Measurements from ENCODE around the gene RCAN1.

DNA sequence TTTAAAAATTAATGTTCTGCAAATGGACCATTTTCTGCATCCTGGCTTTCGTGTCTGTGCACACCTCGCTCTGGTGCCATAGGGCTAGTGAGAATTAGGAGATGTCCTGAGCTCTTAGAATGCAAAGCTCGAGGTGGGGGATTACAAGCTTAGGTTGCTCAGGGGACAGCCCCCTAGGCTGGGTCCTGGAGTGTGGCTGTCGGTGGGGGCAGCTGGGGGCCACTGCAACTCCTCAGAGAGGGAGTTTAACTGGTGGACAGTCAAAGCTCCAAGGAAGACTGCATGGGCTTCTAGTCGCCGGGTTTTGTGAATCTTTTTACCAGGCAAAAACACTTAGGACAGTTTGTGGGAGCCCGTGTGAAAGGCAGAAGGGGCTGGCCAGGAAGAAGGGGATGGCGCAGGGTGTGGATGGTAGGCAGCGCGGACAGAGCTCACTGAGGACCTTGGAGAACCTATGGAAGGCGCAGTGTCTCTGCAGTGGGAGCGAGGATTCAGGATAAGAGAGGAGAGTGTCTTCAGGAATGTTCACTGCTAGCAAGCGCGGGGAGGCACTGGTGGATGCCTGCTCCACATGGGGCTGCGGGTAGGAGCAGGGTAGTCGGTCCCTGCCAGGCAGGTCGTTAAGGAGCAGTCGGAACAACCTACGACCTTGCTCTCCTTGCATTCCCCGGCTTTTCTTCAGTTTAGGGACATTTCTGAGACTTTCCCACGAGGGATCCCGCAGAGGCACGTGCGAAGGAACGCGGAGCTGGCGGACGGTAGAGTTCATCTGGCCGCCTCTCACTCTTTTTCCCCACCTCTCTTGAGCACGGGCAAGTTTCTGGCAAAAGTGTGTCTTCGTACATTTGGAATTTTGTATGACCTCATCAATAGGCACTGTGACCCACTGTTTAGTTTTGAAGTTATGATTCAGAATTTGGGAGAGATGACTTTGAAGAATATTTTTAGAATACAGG, 90.0 kb downstream of the RCAN1 start:
- TF ChIP-seq ZNF616 (CRISPR knock-in tag; IDR thresholded peaks at IDR 0.05; ENCODE audit: low read depth), result no peak
- TF ChIP-seq, protein P1, sequence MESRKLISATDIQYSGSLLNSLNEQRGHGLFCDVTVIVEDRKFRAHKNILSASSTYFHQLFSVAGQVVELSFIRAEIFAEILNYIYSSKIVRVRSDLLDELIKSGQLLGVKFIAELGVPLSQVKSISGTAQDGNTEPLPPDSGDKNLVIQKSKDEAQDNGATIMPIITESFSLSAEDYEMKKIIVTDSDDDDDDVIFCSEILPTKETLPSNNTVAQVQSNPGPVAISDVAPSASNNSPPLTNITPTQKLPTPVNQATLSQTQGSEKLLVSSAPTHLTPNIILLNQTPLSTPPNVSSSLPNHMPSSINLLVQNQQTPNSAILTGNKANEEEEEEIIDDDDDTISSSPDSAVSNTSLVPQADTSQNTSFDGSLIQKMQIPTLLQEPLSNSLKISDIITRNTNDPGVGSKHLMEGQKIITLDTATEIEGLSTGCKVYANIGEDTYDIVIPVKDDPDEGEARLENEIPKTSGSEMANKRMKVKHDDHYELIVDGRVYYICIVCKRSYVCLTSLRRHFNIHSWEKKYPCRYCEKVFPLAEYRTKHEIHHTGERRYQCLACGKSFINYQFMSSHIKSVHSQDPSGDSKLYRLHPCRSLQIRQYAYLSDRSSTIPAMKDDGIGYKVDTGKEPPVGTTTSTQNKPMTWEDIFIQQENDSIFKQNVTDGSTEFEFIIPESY (CRISPR knock-in tag; IDR thresholded peaks at IDR 0.05), result peak; percentile 84
- no peak for TF ChIP-seq GATAD2A (CRISPR knock-in tag; IDR thresholded peaks at IDR 0.05)
- TF ChIP-seq ZNF503 (CRISPR knock-in tag; IDR thresholded peaks at IDR 0.05), result no peak
- no peak for TF ChIP-seq ZNF274 (CRISPR knock-in tag; IDR thresholded peaks at IDR 0.05)
- TF ChIP-seq, protein P2, sequence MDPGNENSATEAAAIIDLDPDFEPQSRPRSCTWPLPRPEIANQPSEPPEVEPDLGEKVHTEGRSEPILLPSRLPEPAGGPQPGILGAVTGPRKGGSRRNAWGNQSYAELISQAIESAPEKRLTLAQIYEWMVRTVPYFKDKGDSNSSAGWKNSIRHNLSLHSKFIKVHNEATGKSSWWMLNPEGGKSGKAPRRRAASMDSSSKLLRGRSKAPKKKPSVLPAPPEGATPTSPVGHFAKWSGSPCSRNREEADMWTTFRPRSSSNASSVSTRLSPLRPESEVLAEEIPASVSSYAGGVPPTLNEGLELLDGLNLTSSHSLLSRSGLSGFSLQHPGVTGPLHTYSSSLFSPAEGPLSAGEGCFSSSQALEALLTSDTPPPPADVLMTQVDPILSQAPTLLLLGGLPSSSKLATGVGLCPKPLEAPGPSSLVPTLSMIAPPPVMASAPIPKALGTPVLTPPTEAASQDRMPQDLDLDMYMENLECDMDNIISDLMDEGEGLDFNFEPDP (CRISPR knock-in tag; conservative IDR thresholded peaks at IDR 0.05), result no peak
- no peak for TF ChIP-seq SRF (IDR thresholded peaks at IDR 0.05; ENCODE audit: low read depth, low read length)
- no peak for TF ChIP-seq ZNF780A (CRISPR knock-in tag; IDR thresholded peaks at IDR 0.05)
- no peak for TF ChIP-seq TFAP4 (IDR thresholded peaks at IDR 0.05; ENCODE audit: borderline replicate concordance, low read depth)
- no peak for TF ChIP-seq EZH2 (conservative IDR thresholded peaks at IDR 0.05; ENCODE audit: low read depth, low read length)
- TF ChIP-seq MAZ (IDR thresholded peaks at IDR 0.05; ENCODE audit: borderline replicate concordance, low read depth, low read length), result no peak
- no peak for TF ChIP-seq MAZ (CRISPR knock-in tag; IDR thresholded peaks at IDR 0.05; ENCODE audit: low read depth)
- no peak for TF ChIP-seq CTCF (CRISPR knock-in tag; IDR thresholded peaks at IDR 0.05)
- no peak for TF ChIP-seq SCMH1 (CRISPR knock-in tag; IDR thresholded peaks at IDR 0.05; ENCODE audit: borderline replicate concordance)
- TF ChIP-seq JUN (CRISPR knock-in tag; IDR thresholded peaks at IDR 0.05), result no peak

Data from HepG2 (cell line).